Neural cell (in vitro differentiated cells): ENCODE results near the gene NSUN6. TPM values are rescaled to one million over a fixed set of nuclear protein-coding genes. Genes with fewer than 3 reads are reported as not detected.

Experiments used
- H2AFZ ChIP-seq: fragments of 200-600, 300-800 bp; sonication (generic), shearing (Covaris generic); 2 replicates; pipeline ENCODE4 v1.6.0; 2014; ENCODE audit warnings: low read depth, mild to moderate bottlenecking, antibody characterized with exemption, low read length, moderate library complexity
- H3F3A ChIP-seq: fragments of 200-600 bp; shearing (Covaris generic); 2 replicates; pipeline ENCODE4 v1.6.1; 2016; ENCODE audit warnings: mild to moderate bottlenecking, moderate library complexity, mixed read lengths, antibody characterized with exemption, low read length; ENCODE audit not compliant: insufficient read depth, poor library complexity, severe bottlenecking
- H3K27ac ChIP-seq: fragments of 200-600, 300-800 bp; sonication (generic), shearing (Covaris generic); 2 replicates; pipeline ENCODE4 v1.5.1; 2014; ENCODE audit warnings: mild to moderate bottlenecking, low read length, moderate library complexity
- H3K27me3 ChIP-seq: fragments of 300-800, 200-600 bp; sonication (generic), shearing (Covaris generic); 2 replicates; pipeline ENCODE4 v1.6.0; 2014; ENCODE audit warnings: mild to moderate bottlenecking, low read depth, low read length, moderate library complexity; ENCODE audit not compliant: insufficient read depth
- H3K36me3 ChIP-seq: fragments of 300-800, 200-600 bp; sonication (generic), shearing (Covaris generic); 2 replicates; pipeline ENCODE4 v1.5.1; 2014; ENCODE audit warnings: mild to moderate bottlenecking, antibody characterized with exemption, low read length, moderate library complexity; ENCODE audit not compliant: insufficient read depth
- H3K4me2 ChIP-seq: fragments of 300-800, 200-600 bp; sonication (generic), shearing (Covaris generic); 2 replicates; pipeline ENCODE4 v1.6.0; 2014; ENCODE audit warnings: mild to moderate bottlenecking, low read length
- H3K4me3 ChIP-seq: fragments of 300-800, 200-600 bp; sonication (generic), shearing (Covaris generic); 2 replicates; pipeline ENCODE4 v1.5.1; 2014; ENCODE audit warnings: mild to moderate bottlenecking, low read length, moderate library complexity
- H3K79me2 ChIP-seq: fragments of 200-600 bp; shearing (Covaris generic); replicated peaks from 2 replicates; pipeline ENCODE4 v1.6.0; 2014; ENCODE audit warnings: mild to moderate bottlenecking, low read length, moderate library complexity; ENCODE audit not compliant: insufficient read depth
- H3K9ac ChIP-seq: fragments of 300-800, 200-600 bp; sonication (generic), shearing (Covaris generic); 2 replicates; pipeline ENCODE4 v1.6.1; 2016; ENCODE audit warnings: mild to moderate bottlenecking, low read length, mixed read lengths
- H3K9me2 ChIP-seq: fragments of 200-600 bp; shearing (Covaris generic); 2 replicates; pipeline ENCODE4 v1.6.1; 2016; ENCODE audit warnings: mild to moderate bottlenecking, low read length, mixed read lengths; ENCODE audit not compliant: insufficient read depth
- H3K9me3 ChIP-seq: fragments of 200-600, 300-800 bp; sonication (generic), shearing (Covaris generic); 2 replicates; pipeline ENCODE4 v1.6.1; 2016; ENCODE audit warnings: mild to moderate bottlenecking, mixed run types, low read length, moderate library complexity, mixed read lengths
- H4K20me1 ChIP-seq: fragments of 200-600 bp; shearing (Covaris generic); 2 replicates; pipeline ENCODE4 v1.6.1; 2016; ENCODE audit warnings: mild to moderate bottlenecking, mixed run types; ENCODE audit not compliant: insufficient read depth
- EP300 ChIP-seq: fragments of 450-650 bp; conservative IDR thresholded peaks from 2 replicates; pipeline ENCODE4 v1.6.1; 2014; ENCODE audit warnings: antibody characterized with exemption, mild to moderate bottlenecking, moderate library complexity; ENCODE audit not compliant: poor library complexity, severe bottlenecking
- EZH2 ChIP-seq: fragments of 200-600, 300-800 bp; shearing (Covaris generic), sonication (generic); IDR thresholded peaks from 2 replicates; pipeline ENCODE4 v1.6.1; 2014; ENCODE audit warnings: antibody characterized with exemption, low read length, borderline replicate concordance, mild to moderate bottlenecking; ENCODE audit not compliant: insufficient read depth, poor library complexity, severe bottlenecking
- MXI1 ChIP-seq: fragments of 450-650 bp; conservative IDR thresholded peaks from 2 replicates; pipeline ENCODE4 v1.6.1; 2014; ENCODE audit warnings: antibody characterized with exemption, mild to moderate bottlenecking; ENCODE audit not compliant: poor library complexity, severe bottlenecking
- POLR2AphosphoS5 ChIP-seq: IDR thresholded peaks from 2 replicates; pipeline ENCODE4 v1.6.1; 2012
- RAD21 ChIP-seq: fragments of 450-650 bp; conservative IDR thresholded peaks from 2 replicates; pipeline ENCODE4 v1.6.1; 2014; ENCODE audit warnings: antibody characterized with exemption, mild to moderate bottlenecking, moderate library complexity
- REST ChIP-seq: IDR thresholded peaks from 2 replicates; pipeline ENCODE4 v1.6.1; 2012; ENCODE audit warnings: borderline replicate concordance
- SMC3 ChIP-seq: fragments of 450-650 bp; conservative IDR thresholded peaks from 2 replicates; pipeline ENCODE4 v1.6.1; 2014; ENCODE audit warnings: antibody characterized with exemption, mild to moderate bottlenecking, moderate library complexity; ENCODE audit not compliant: poor library complexity
- TAF1 ChIP-seq: IDR thresholded peaks from 2 replicates; pipeline ENCODE4 v1.6.1; 2012; ENCODE audit warnings: low read depth
- polyA plus RNA-seq: library from polyadenylated mRNA; depleted of rRNA; stranded (reverse); fragments of >200 nt; gene quantifications from 2 replicates; pipeline ENCODE4 v1.2.3, GENCODE V29; 2014
- TF ChIP-seq, protein P1 (sequence below): fragments of 450-650 bp; IDR thresholded peaks from 2 replicates; pipeline ENCODE4 v1.5.1; 2014; ENCODE audit warnings: antibody characterized with exemption, mild to moderate bottlenecking, moderate library complexity; ENCODE audit not compliant: poor library complexity, severe bottlenecking

The NSUN6 gene
- polyA plus RNA-seq, 1 donor from 2014 or later = 74.6 TPM

DNA sequence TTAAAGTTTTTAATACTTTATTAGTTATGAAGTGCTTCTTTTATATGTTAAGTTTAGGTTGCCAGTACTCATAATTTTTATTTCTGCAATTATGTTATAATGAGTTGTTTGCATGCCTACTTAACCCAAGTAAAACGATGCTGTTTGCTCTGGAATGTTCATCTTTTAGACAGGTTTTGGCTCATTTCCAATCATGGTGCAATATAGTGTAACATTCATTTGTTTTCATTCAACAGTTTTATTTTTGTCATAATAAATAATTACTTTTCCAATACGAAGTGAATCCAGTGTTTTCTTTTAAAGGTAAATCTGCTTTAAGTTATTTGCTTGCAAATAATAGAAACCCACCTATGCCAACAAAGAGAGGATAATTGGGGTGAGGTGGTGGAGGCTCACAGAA lies 30.0 kb upstream of the NSUN6 start:
- Histone ChIP-seq H3K9me3 (no peaks in the 10 kb centered on the region), H3K36me3 (no peaks in the 10 kb centered on the region), H3K4me2 (no peak overlapping the region), H3F3A (no peaks in the 10 kb centered on the region), H3K79me2 (no peaks in the 10 kb centered on the region), H3K9me2 (no peaks in the 10 kb centered on the region), H3K27me3 (no peaks in the 10 kb centered on the region), H4K20me1 (no peaks in the 10 kb centered on the region), H3K27ac (no peak overlapping the region), H3K4me3 (no peak overlapping the region), H2AFZ (no peak overlapping the region), H3K9ac (no peak overlapping the region)
- TF ChIP-seq POLR2AphosphoS5 (no peak), SMC3 (no peak), EZH2 (no peak), EP300 (no peak), RAD21 (no peak), MXI1 (no peak), REST (no peak), TAF1 (no peak)
- TF ChIP-seq, protein P1, sequence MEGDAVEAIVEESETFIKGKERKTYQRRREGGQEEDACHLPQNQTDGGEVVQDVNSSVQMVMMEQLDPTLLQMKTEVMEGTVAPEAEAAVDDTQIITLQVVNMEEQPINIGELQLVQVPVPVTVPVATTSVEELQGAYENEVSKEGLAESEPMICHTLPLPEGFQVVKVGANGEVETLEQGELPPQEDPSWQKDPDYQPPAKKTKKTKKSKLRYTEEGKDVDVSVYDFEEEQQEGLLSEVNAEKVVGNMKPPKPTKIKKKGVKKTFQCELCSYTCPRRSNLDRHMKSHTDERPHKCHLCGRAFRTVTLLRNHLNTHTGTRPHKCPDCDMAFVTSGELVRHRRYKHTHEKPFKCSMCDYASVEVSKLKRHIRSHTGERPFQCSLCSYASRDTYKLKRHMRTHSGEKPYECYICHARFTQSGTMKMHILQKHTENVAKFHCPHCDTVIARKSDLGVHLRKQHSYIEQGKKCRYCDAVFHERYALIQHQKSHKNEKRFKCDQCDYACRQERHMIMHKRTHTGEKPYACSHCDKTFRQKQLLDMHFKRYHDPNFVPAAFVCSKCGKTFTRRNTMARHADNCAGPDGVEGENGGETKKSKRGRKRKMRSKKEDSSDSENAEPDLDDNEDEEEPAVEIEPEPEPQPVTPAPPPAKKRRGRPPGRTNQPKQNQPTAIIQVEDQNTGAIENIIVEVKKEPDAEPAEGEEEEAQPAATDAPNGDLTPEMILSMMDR = no peak

GRCh38 chr10:18680754-18681153 lies 29.4 kb upstream of the NSUN6 start:
- Histone ChIP-seq H4K20me1 (no peaks in the 10 kb centered on the region), H3K9me2 (no peaks in the 10 kb centered on the region), H3K9ac (no peak overlapping the region), H3K9me3 (no peaks in the 10 kb centered on the region), H3K4me2 (no peak overlapping the region), H3K27ac (no peak overlapping the region), H3F3A (no peaks in the 10 kb centered on the region), H3K36me3 (peaks cover 2% of the 10 kb centered on the region), H3K4me3 (no peak overlapping the region), H3K27me3 (no peaks in the 10 kb centered on the region), H2AFZ (no peak overlapping the region), H3K79me2 (no peaks in the 10 kb centered on the region)
- TF ChIP-seq POLR2AphosphoS5 (no peak), SMC3 (no peak), TAF1 (no peak), EP300 (no peak), EZH2 (no peak), MXI1 (no peak)
